ENCODE results near the gene USB1. TPM values are rescaled to one million over a fixed set of nuclear protein-coding genes. Genes with fewer than 3 reads are reported as not detected.

Gene USB1
- total RNA-seq, 4 donors from 2014 or later: 21.3 to 63.4 (median 45.2) TPM

- no peaks in the 10 kb centered on the region for H3K4me1 ChIP-seq
- in situ Hi-C loops (cut with MboI; ENCODE audit: low pct_ligation_motif_present in 1 of 4, low pct_unique_long_range_greater_than_20kb in 1 of 4, low sequenced_read_pairs in 3 of 4) (no loop called here), intact Hi-C loops (cut with DNase I; ENCODE audit: low total_unique reads) (no loop called here)
- H3K27ac ChIP-seq: no peak overlapping the region
- H3K4me3 ChIP-seq: no peak overlapping the region
- DNase-seq: no peak
- no peaks in the 10 kb centered on the region for H3K9me3 ChIP-seq
- no peak for TF ChIP-seq POLR2A (IDR thresholded peaks at IDR 0.05)
- no peak for TF ChIP-seq CTCF (IDR thresholded peaks at IDR 0.05)
- WGBS, 2 donors (ENCODE audit: low coverage in 1 of 2): 94 to 100% methylated on average over 1 to 4 of the region's 4 CpGs
- no peaks in the 10 kb centered on the region for H3K27me3 ChIP-seq
- H3K36me3 ChIP-seq: no peaks in the 10 kb centered on the region
These were observed 61.6 kb downstream of the USB1 start for GRCh38 chr16:58062821-58063220.

GRCh38 chr16:58063377-58064076 is 62.3 kb downstream of the USB1 start:
- no peak for TF ChIP-seq CTCF (IDR thresholded peaks at IDR 0.05)
- no peak for TF ChIP-seq POLR2A (IDR thresholded peaks at IDR 0.05)
- TF ChIP-seq EP300 (IDR thresholded peaks at IDR 0.05; ENCODE audit: low read depth): no peak
- TF ChIP-seq POLR2AphosphoS5 (IDR thresholded peaks at IDR 0.05): no peak
- H3K27me3 ChIP-seq: no peaks in the 10 kb centered on the region
- DNase-seq: no peak
- H3K27ac ChIP-seq: no peak overlapping the region
- WGBS, 2 donors (ENCODE audit: low coverage in 1 of 2): 74 to 80% methylated on average over 5 to 8 of the region's 8 CpGs
- in situ Hi-C loops (cut with MboI; ENCODE audit: low pct_ligation_motif_present in 1 of 4, low pct_unique_long_range_greater_than_20kb in 1 of 4, low sequenced_read_pairs in 3 of 4) (no loop called here), intact Hi-C loops (cut with DNase I; ENCODE audit: low total_unique reads) (no loop called here)
- H3K9me3 ChIP-seq: no peaks in the 10 kb centered on the region
- H3K36me3 ChIP-seq: no peaks in the 10 kb centered on the region
- H3K4me3 ChIP-seq: no peak overlapping the region
- no peaks in the 10 kb centered on the region for H3K4me1 ChIP-seq

DNA sequence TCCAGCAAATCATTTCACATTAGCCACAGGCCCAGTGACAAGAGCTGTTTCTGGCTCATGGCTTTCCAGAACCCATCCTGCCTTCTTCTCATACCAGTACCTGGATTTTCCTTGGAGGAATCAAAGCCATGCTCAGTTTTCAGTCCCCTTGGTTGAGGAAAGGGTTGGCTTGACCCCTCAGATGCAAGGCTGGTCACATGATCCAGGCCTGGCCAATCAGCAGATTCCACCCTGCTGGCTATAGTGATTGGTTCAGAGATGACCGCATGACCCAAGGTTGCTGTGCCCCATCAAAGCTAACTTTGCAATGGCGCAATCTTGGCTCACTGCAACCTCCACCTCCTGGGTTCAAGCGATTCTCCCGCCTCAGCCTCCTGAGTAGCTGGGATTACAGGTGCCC is 69.4 kb downstream of the USB1 start:
- WGBS, 2 donors (ENCODE audit: low coverage in 1 of 2): 100% methylated on average over 1 to 4 of the region's 4 CpGs
- intact Hi-C loops (cut with DNase I; ENCODE audit: low total_unique reads): no loop called here
- H3K4me3 ChIP-seq: no peak overlapping the region

More for the DNA sequence above, 69.4 kb downstream of the USB1 start:
- no peak for TF ChIP-seq POLR2A (IDR thresholded peaks at IDR 0.05)
- no peak for TF ChIP-seq EP300 (IDR thresholded peaks at IDR 0.05; ENCODE audit: low read depth)
- TF ChIP-seq POLR2AphosphoS5 (IDR thresholded peaks at IDR 0.05): no peak
- TF ChIP-seq CTCF (IDR thresholded peaks at IDR 0.05): no peak
- DNase-seq: no peak
- Histone ChIP-seq H3K36me3 (no peaks in the 10 kb centered on the region), H3K27me3 (no peaks in the 10 kb centered on the region), H3K9me3 (no peaks in the 10 kb centered on the region), H3K27ac (no peak overlapping the region), H3K4me1 (no peaks in the 10 kb centered on the region)
- in situ Hi-C loops (cut with MboI; ENCODE audit: low pct_ligation_motif_present in 1 of 4, low pct_unique_long_range_greater_than_20kb in 1 of 4, low sequenced_read_pairs in 3 of 4): no loop called here

Other genes with a start within 250 kb of the USB1 start
- gene KIFC3, start 198.9 kb upstream of the USB1 start, total RNA-seq: 10 to 100 TPM in 2 of 4 donors, 1 to 10 TPM in 2; 5.2 to 46.8 (median 13.5) TPM
- gene CNGB1, start 30.3 kb upstream of the USB1 start, total RNA-seq: 1 to 10 TPM in 1 of 4 donors, under 1 TPM in 3; 0.14 to 1.9 (median 0.87) TPM
- gene ZNF319, start 735 bp upstream of the USB1 start, total RNA-seq: 10 to 100 TPM in 1 of 4 donors, 1 to 10 TPM in 3; 6.4 to 11.6 (median 6.5) TPM
- gene MMP15, start 24.3 kb downstream of the USB1 start, total RNA-seq: 100 to 1,000 TPM in 2 of 4 donors, 10 to 100 TPM in 2; 48.0 to 161 (median 92.3) TPM
- gene CFAP20, start 128.0 kb downstream of the USB1 start, total RNA-seq: 10 to 100 TPM in 3 of 4 donors, 1 to 10 TPM in 1; 6.6 to 26.5 (median 21.4) TPM
- 10 to 100 TPM; 28.7 to 53.5 (median 40.0) TPM for gene CSNK2A2, start 196.7 kb downstream of the USB1 start, total RNA-seq